Activated B cell treated with CpG ODN at 0.5 μM for 24 hours (primary cell): ENCODE results near the gene JMJD7. TPM values are rescaled to one million over a fixed set of nuclear protein-coding genes. Genes with fewer than 3 reads are reported as not detected.

ENCODE experiments used
- ATAC-seq: fragments of 200-7000 bp; cut with Tn5 transposase; one replicate; pipeline ENCODE4 v1.10.0; 2021; ENCODE audit warnings: low read depth, mild to moderate bottlenecking, moderate library complexity
- CTCF ChIA-PET: fragments of 350-600 bp; sonication (Branson Sonifier 250); formaldehyde crosslinking; loops from one replicate; lab custom pipeline; 2021; ENCODE audit warnings: antibody characterized with exemption; lab: Charles Lee
- POLR2A ChIA-PET: fragments of 350-600 bp; sonication (Branson Sonifier 250); formaldehyde crosslinking; loops from one replicate; lab custom pipeline; 2021; ENCODE audit warnings: antibody characterized with exemption; lab: Charles Lee
- DNase-seq: peaks from one replicate; pipeline ENCODE4 v3.0.0; 2022
- H3K27ac Mint-ChIP-seq: one replicate; pipeline ENCODE4 v1.8.0; 2020; ENCODE audit warnings: mixed read lengths
- H3K27me3 Mint-ChIP-seq: one replicate; pipeline ENCODE4 v1.8.0; 2021; ENCODE audit warnings: mixed read lengths
- H3K36me3 Mint-ChIP-seq: one replicate; pipeline ENCODE4 v1.8.0; 2021; ENCODE audit warnings: low read depth, mixed read lengths
- H3K4me1 Mint-ChIP-seq: one replicate; pipeline ENCODE4 v1.8.0; 2021; ENCODE audit warnings: mixed read lengths
- H3K4me3 Mint-ChIP-seq: one replicate; pipeline ENCODE4 v1.8.0; 2020; ENCODE audit warnings: mild to moderate bottlenecking, mixed read lengths
- H3K9me3 Mint-ChIP-seq: one replicate; pipeline ENCODE4 v1.8.0; 2020; ENCODE audit warnings: mixed read lengths
- CTCF ChIP-seq: fragments of 200-600 bp; IDR thresholded peaks from one replicate; pipeline ENCODE4 v1.8.0; 2022; ENCODE audit warnings: antibody characterized with exemption, mild to moderate bottlenecking
- intact Hi-C: fragments of 100-400 bp; cut with micrococcal nuclease; formaldehyde crosslinking; loops from one replicate; pipeline ENCODE4 v1.15.1; 2024
- total RNA-seq: library from RNA; stranded (reverse); gene quantifications from 2 replicates; pipeline ENCODE4 v1.2.3, GENCODE V29; 2022

JMJD7 gene
- total RNA-seq, 1 donor from 2014 or later: 16.5 TPM

- H3K4me1 Mint-ChIP-seq: peaks cover 6% of the 10 kb centered on the region
- peaks cover 54% of the 10 kb centered on the region for H3K36me3 Mint-ChIP-seq
- no peaks in the 10 kb centered on the region for H3K27me3 Mint-ChIP-seq
- no peak for DNase-seq
- ATAC-seq: no peak
- H3K27ac Mint-ChIP-seq: no peak overlapping the region
- intact Hi-C loops: no loop called here
- POLR2A ChIA-PET: no interaction called here
- CTCF ChIA-PET: interaction anchor here (1.5 kb wide), 1 partner anchor 82 kb away, joined by 4 read pairs; no protein-coding TSS in a partner anchor
- no peaks in the 10 kb centered on the region for H3K9me3 Mint-ChIP-seq
- TF ChIP-seq CTCF: no peak
- H3K4me3 Mint-ChIP-seq: no peak overlapping the region
Measured at GRCh38 chr15:41822957-41823356, 4.9 kb upstream of the JMJD7 start.

DNA sequence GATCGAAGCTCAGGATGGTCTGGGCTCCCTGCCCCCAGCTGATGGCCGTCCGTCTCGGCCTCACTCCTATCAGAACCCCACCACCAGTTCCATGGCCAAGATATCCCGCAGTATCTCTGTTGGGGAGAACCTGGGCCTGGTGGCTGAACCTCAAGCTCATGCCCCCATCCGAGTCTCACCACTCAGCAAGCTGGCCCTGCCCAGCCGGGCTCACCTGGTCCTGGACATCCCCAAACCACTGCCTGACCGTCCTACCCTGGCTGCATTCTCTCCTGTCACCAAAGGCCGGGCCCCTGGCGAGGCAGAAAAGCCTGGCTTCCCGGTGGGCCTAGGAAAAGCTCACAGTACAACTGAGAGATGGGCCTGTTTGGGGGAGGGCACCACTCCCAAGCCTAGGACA lies 4.4 kb upstream of the JMJD7 start:
- Mint-ChIP-seq H3K27ac (no peak overlapping the region), H3K4me3 (no peak overlapping the region), H3K27me3 (no peaks in the 10 kb centered on the region), H3K9me3 (no peaks in the 10 kb centered on the region), H3K4me1 (peaks cover 7% of the 10 kb centered on the region), H3K36me3 (peaks cover 51% of the 10 kb centered on the region)
- DNase-seq (no peak), ATAC-seq (no peak)
- intact Hi-C loops: no loop called here
- ChIA-PET CTCF (interaction anchor here (1.5 kb wide), 1 partner anchor 81 kb away, joined by 4 read pairs; no protein-coding TSS in a partner anchor), POLR2A (no interaction called here)
- TF ChIP-seq CTCF: no peak

DNA sequence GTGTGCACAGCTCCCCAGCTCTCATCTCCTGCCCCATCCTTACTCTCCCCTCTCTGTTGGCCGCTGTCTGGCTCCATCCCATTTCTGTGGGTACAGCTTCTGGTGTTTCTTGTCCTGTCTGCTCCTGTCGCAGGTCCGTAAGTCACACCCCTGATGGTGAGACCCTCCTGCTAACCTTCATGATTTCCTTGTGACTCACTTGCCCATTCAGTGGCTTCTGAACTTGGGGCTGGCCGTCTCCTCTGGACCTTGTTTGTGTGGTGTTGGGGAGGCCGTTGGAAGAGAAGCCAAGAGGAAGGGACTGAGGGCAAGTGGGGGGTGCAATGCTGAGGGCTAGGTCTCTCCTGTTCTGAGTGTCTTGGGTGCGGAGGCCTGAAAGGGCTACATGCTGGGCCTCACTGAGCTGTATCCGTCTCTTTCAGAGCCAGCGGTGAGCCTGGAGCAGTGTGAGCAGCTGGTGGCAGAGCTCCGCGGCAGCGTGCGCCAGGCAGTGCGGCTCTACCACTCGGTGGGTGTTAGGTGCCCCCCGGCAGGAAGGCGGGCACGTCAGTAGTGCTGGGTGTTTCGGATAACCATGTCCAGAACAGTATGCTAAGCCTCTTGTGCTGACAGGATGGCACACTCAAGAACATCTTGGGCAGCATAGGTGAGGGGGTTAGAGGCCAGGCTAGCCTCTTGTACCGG lies 3.7 kb upstream of the JMJD7 start:
- ChIA-PET POLR2A (interaction anchor here (0.6 kb wide), 1 partner anchor 618 kb away, joined by 8 read pairs; no protein-coding TSS in a partner anchor), CTCF (interaction anchor here (1.5 kb wide), 1 partner anchor 81 kb away, joined by 4 read pairs; no protein-coding TSS in a partner anchor)
- Mint-ChIP-seq H3K9me3 (no peaks in the 10 kb centered on the region), H3K4me3 (no peak overlapping the region), H3K27ac (no peak overlapping the region), H3K27me3 (no peaks in the 10 kb centered on the region), H3K36me3 (peaks cover 45% of the 10 kb centered on the region), H3K4me1 (peaks cover 13% of the 10 kb centered on the region)
- ATAC-seq: no peak
- intact Hi-C loops: no loop called here
- no peak for TF ChIP-seq CTCF
- no peak for DNase-seq

GRCh38 chr15:41825145-41825544 lies 2.7 kb upstream of the JMJD7 start:
- no peak for ATAC-seq

More at GRCh38 chr15:41825145-41825544, 2.7 kb upstream of the JMJD7 start:
- intact Hi-C loops: no loop called here
- ChIA-PET CTCF (no interaction called here), POLR2A (no interaction called here)
- no peak for TF ChIP-seq CTCF
- H3K27me3 Mint-ChIP-seq: no peaks in the 10 kb centered on the region
- H3K36me3 Mint-ChIP-seq: peaks cover 35% of the 10 kb centered on the region
- H3K4me1 Mint-ChIP-seq: peaks cover 13% of the 10 kb centered on the region
- H3K27ac Mint-ChIP-seq: no peak overlapping the region
- H3K4me3 Mint-ChIP-seq: no peak overlapping the region
- H3K9me3 Mint-ChIP-seq: no peaks in the 10 kb centered on the region
- no peak for DNase-seq
